Subcutaneous adipose tissue (tissue), 4 donors: Measurements from ENCODE around the gene SCYL3. TPM values are rescaled to one million over a fixed set of nuclear protein-coding genes. Genes with fewer than 3 reads are reported as not detected.

ENCODE experiments used
- total RNA-seq, 4 donors: library from RNA; depleted of rRNA; stranded (reverse); fragments of >200 nt; gene quantifications; one replicate each; pipeline ENCODE4 v1.1.0, GENCODE V29; 2016
- TF ChIP-seq, protein P1 (sequence below): fragments of 450-650 bp; IDR thresholded peaks from one replicate; pipeline ENCODE4 v1.5.1; 2016; ENCODE audit warnings: low read depth, mild to moderate bottlenecking, control low read depth, antibody characterized with exemption, moderate library complexity

The SCYL3 gene
- total RNA-seq, 4 donors from 2014 or later, result 8.7 to 15.2 (median 12.6) TPM

DNA sequence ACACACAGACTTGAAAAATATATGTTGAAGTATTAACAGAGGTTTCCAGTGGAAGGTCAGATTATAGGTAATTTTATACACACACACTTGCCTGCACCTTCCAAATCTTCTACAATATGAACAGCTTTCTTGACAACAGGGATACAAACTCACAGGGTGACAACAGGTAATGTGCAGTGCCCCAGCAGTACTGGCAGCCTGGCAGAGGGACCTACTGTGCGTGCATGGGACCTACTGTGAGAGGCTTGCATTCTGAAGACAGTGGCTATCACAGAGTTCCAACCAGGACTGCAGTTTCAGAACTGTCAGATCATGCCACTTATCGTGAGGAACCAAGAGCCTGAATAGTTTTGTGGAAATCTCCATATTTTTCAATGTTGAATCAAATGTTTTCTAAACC, 3.8 kb downstream of the SCYL3 start:
- TF ChIP-seq, protein P1, sequence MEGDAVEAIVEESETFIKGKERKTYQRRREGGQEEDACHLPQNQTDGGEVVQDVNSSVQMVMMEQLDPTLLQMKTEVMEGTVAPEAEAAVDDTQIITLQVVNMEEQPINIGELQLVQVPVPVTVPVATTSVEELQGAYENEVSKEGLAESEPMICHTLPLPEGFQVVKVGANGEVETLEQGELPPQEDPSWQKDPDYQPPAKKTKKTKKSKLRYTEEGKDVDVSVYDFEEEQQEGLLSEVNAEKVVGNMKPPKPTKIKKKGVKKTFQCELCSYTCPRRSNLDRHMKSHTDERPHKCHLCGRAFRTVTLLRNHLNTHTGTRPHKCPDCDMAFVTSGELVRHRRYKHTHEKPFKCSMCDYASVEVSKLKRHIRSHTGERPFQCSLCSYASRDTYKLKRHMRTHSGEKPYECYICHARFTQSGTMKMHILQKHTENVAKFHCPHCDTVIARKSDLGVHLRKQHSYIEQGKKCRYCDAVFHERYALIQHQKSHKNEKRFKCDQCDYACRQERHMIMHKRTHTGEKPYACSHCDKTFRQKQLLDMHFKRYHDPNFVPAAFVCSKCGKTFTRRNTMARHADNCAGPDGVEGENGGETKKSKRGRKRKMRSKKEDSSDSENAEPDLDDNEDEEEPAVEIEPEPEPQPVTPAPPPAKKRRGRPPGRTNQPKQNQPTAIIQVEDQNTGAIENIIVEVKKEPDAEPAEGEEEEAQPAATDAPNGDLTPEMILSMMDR, result no peak

DNA sequence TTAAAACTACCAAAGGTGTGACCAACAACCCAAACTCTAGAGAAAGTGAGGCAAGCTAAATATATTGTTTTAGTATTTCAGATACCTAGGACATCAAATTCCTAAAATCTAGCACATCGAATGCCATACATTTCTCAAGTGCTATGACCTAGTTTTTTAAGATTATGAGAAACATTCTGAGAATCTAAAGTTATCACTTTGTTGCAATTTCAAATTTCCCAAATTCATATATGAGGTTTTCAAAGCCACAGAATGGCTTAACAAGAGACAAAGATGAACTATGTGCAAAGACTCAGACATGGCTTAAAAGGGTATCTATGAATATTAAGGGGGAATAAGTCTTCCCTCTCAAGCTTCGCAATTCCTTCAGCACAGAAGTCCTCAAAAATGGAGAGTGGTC, 6.8 kb downstream of the SCYL3 start:
- TF ChIP-seq, protein P1, result no peak

DNA sequence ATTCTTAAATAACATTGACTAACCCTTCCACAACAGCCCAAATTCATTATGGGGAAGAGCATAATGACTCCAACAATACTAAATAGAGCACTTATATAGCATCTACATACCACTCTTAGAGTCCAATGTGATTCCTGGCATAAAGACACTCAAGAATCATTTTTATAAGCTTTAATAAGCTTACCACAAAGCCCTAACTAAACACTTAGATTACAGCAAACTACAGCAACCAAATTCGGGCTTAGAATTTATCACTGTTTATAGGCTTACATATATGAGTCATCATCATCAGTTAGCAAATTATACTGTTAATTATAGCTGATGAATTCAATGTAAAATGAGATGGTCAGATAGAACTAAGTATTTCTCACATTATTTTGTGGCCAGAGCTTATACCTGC, 7.3 kb downstream of the SCYL3 start:
- TF ChIP-seq, protein P1, result no peak

DNA sequence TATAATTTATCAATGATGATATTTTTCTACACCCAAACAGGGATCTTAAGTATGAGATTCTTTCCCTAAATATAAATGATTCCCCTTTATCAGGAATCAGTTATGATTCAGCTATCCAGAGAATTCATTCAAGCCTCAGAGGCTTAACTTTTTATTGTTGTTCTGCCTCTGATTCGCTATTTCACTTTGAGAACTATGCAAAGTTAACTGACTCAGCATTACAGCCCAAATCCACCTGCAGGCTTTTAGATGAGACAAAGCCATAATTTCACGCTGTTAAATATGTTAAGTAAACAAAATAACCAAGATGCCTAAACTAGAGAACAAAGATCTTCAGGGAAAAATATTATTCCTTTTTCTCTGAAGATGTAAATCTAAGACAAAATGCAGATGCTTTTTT, 8.5 kb downstream of the SCYL3 start:
- TF ChIP-seq, protein P1, result no peak

DNA sequence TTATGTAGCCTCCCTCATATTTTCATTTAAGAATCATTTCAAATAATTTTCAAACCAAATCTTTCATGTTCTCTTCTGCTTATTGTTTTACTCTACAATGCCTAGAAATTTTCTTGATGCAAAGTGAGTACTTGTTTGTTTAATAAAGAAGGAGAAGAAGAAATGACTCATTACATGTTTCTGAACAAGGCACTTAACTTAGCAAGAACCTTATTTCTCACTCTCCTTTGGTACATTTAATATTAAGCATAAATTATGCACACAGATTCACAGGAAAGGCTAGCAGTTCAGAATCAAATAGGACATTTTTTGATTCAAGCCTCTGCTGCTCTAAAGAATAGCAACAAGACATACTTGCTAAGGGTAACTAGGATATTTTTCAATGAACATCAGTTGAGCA, 9.1 kb downstream of the SCYL3 start:
- TF ChIP-seq, protein P1, result no peak

DNA sequence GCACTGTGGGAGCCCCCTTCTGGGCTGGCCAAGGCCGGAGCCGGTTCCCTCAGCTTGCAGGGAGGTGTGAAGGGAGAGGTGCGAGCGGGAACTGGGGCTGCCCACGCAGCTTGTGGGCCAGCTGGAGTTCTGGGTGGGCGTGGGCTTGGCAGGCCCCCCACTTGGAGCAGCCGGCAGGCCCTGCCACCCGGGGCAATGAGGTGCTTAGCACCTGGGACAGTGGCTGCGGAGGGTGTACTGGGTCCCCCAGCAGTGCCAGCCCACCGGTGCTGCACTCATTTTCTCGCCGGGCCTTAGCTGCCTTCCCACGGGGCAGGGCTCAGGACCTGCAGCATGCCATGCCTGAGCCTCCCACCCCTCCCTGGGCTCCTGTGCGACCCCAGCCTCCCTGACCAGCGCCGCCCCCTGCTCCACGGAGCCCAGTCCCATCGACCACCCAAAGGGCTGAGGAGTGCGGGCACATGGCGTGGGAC, 11.6 kb downstream of the SCYL3 start:
- TF ChIP-seq, protein P1, result no peak

DNA sequence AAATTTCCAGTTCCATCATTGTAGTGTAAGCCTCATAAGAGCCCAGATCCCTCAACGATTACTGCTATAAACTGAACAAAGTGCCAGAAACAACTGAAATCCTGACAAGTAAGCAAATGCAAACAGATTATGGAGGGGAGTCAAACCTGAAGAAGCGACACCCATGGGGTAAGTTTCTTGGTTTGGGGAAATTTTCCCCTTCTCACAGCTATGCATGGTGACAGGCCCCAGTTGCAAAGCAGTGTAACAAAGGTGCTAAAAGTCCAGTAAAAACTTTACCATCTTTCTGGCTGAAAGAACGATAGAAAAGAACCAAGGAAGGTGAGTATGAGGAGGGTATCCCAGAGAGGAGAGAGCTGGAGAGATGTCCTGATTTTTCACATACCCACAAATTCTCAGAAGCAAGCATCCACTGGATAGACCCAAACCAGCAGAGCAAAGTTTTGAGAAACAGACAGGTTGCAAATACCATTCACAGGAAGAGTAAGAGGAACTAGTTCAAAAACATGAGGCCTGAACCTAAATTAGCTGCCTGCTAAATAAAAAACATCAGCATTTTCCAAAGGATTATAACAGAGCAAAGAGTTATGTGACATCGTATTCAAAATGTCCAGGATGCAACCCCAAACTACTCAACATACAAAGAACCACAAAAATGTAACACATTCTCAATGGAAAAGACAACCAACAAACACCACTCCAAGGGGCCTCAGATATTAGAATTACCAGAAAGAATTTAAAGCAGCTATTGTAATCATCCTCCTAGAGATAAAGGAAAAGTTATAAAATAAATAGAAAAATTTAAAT, 14.5 kb downstream of the SCYL3 start:
- TF ChIP-seq, protein P1, result no peak
